ENCODE measurements around the gene CSTPP1.

DNA sequence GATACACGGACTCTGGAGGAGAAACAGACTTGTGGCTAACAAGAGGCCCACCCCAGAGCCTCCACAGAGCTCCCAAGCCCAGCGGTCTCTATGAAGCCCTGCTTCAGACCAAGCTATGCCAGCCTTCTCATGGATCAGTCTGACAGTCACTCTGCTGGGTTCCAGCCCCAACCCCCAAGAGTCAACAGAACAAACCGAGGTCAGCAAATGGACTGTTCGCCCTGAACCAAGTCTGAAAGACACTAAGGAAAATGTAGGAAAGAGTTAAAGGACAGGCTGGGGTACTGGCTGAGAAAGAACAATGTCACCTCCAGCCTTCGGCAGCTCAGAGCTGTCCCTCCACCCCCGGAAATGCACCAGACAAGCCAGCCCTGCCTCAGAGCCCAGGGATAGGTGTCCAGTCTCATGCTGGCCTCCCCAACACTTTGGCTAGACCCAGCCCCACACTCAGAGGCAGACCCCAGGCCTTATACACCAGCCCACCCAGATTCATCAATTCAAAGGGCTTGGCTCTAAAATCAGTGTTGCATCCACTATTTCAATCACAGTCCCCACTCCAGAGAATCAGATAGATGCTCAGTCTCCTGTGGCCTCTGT, 236.3 kb downstream of the CSTPP1 start:
- no peak for TF ChIP-seq POLR2A (IDR thresholded peaks at IDR 0.05)
- TF ChIP-seq, protein P1, sequence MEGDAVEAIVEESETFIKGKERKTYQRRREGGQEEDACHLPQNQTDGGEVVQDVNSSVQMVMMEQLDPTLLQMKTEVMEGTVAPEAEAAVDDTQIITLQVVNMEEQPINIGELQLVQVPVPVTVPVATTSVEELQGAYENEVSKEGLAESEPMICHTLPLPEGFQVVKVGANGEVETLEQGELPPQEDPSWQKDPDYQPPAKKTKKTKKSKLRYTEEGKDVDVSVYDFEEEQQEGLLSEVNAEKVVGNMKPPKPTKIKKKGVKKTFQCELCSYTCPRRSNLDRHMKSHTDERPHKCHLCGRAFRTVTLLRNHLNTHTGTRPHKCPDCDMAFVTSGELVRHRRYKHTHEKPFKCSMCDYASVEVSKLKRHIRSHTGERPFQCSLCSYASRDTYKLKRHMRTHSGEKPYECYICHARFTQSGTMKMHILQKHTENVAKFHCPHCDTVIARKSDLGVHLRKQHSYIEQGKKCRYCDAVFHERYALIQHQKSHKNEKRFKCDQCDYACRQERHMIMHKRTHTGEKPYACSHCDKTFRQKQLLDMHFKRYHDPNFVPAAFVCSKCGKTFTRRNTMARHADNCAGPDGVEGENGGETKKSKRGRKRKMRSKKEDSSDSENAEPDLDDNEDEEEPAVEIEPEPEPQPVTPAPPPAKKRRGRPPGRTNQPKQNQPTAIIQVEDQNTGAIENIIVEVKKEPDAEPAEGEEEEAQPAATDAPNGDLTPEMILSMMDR (IDR thresholded peaks at IDR 0.05) = no peak

Measured in Peyer's patch (tissue), 4 donors.